GM12878 (cell line): ENCODE results near the gene ZMIZ1. TPM values are rescaled to one million over a fixed set of nuclear protein-coding genes. Genes with fewer than 3 reads are reported as not detected.

Experiments
- ASH2L ChIP-seq: fragments of 300-600, 200-600 bp; sonication (generic); IDR thresholded peaks from 2 replicates; pipeline ENCODE4 v1.6.1; 2017; ENCODE audit warnings: low read depth, mild to moderate bottlenecking, borderline replicate concordance
- ATF7 ChIP-seq: fragments of 450-650 bp; IDR thresholded peaks from 2 replicates; pipeline ENCODE4 v1.6.1; 2016; ENCODE audit warnings: low read depth, mild to moderate bottlenecking
- CREB1 ChIP-seq: IDR thresholded peaks from 2 replicates; pipeline ENCODE4 v1.6.1; 2012; ENCODE audit warnings: low read depth, mild to moderate bottlenecking, inconsistent platforms
- EZH2 ChIP-seq: IDR thresholded peaks from 2 replicates; pipeline ENCODE4 v1.6.1; 2012; ENCODE audit warnings: low read depth, mild to moderate bottlenecking, control low read depth, inconsistent platforms, low read length, borderline replicate concordance; ENCODE audit not compliant: control insufficient read depth
- GATAD2B ChIP-seq: fragments of 450-650 bp; conservative IDR thresholded peaks from 2 replicates; pipeline ENCODE4 v1.6.1; 2017; ENCODE audit warnings: low read depth, mild to moderate bottlenecking, moderate library complexity
- MTA2 ChIP-seq: fragments of 450-650 bp; IDR thresholded peaks from 2 replicates; pipeline ENCODE4 v1.6.1; 2016; ENCODE audit warnings: low read depth, mild to moderate bottlenecking, moderate library complexity
- NFXL1 ChIP-seq: fragments of 450-650 bp; IDR thresholded peaks from 2 replicates; pipeline ENCODE4 v1.6.1; 2017; ENCODE audit warnings: antibody characterized with exemption, mild to moderate bottlenecking, borderline replicate concordance
- RB1 ChIP-seq: fragments of 450-650 bp; formaldehyde crosslinking; IDR thresholded peaks from 2 replicates; pipeline ENCODE4 v1.6.1; 2017; ENCODE audit warnings: mild to moderate bottlenecking, borderline replicate concordance
- SIX5 ChIP-seq: IDR thresholded peaks from 2 replicates; pipeline ENCODE4 v1.6.1; 2011; ENCODE audit warnings: mild to moderate bottlenecking, low read depth, low read length, moderate library complexity; ENCODE audit not compliant: severe bottlenecking
- YY1 ChIP-seq: IDR thresholded peaks from 2 replicates; pipeline ENCODE4 v1.6.1; 2011; ENCODE audit warnings: low read depth, mild to moderate bottlenecking, low read length
- ZBED1 ChIP-seq: IDR thresholded peaks from 2 replicates; pipeline ENCODE4 v1.6.1; 2016; ENCODE audit warnings: borderline replicate concordance
- ZBTB4 ChIP-seq: fragments of 450-650 bp; formaldehyde crosslinking; IDR thresholded peaks from 2 replicates; pipeline ENCODE4 v1.4.0; 2022; ENCODE audit warnings: mild to moderate bottlenecking, moderate library complexity
- ZNF207 ChIP-seq: fragments of 450-650 bp; IDR thresholded peaks from 2 replicates; pipeline ENCODE4 v1.6.1; 2014; ENCODE audit warnings: antibody characterized with exemption, mild to moderate bottlenecking, borderline replicate concordance
- polyA plus RNA-seq, 11 experiments: library from polyadenylated mRNA; depleted of rRNA in 4 of 11; unstranded in 6 of 11; stranded (reverse) in 5 of 11; fragments of >200 nt; fragmentation: Nextera tagmentation in 4 of 11; fragmentation: Illumina TruSeq in 1 of 11; extraction: Ambion mirVana in 4 of 11; extraction: Trizol in 1 of 11; gene quantifications; 1 replicate in 1 of 11; 2 replicates in 10 of 11; pipeline versions ENCODE4 v1.2.1 to v1.2.3, GENCODE V29; 2011 to 2016; ENCODE audit warnings: inconsistent platforms in 2 of 11, missing spikeins in 2 of 11, low read depth in 1 of 11
- total RNA-seq, 4 experiments: library from RNA; depleted of rRNA in 3 of 4; stranded (reverse); fragments of >200 nt in 3 of 4; fragmentation: Illumina TruSeq in 1 of 4; extraction: Trizol in 1 of 4; gene quantifications; 2 replicates each; pipeline versions ENCODE4 v1.2.1 to v1.2.3, GENCODE V29; 2013 to 2021
- TF ChIP-seq, protein P1 (sequence below): IDR thresholded peaks from 2 replicates; pipeline ENCODE4 v1.6.1; 2011; ENCODE audit warnings: low read depth, low read length, improper control_type of control experiment, borderline replicate concordance

ZMIZ1 gene
- total and polyA plus RNA-seq, 10 of the 15 experiments (the other 5 are each of a cell fraction or from before 2014, with no cell fraction given): 3.1 to 82.3 (median 14.9) TPM

DNA sequence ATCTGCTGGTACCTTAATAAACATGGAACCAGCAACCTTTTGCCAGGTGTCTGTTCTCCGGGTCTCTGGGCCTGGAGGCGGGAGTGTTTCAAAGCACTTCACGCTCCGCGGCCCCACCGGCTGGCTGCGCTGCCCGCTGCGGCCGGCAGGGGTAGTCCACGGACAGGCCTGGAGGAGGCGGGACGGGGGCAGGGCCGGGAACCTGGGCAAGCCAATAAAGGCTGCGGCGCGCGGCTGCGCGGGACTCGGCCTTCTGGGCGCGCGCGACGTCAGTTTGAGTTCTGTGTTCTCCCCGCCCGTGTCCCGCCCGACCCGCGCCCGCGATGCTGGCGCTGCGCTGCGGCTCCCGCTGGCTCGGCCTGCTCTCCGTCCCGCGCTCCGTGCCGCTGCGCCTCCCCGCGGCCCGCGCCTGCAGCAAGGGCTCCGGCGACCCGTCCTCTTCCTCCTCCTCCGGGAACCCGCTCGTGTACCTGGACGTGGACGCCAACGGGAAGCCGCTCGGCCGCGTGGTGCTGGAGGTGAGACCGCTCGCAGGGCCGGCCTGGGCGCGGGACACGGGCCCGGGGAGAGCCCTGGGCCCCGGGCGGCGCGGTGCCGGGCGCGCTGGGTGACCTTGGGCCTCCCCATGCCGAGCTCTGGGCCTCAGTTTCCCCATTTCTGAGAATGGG, 278.6 kb downstream of the ZMIZ1 start, which contains the start of gene PPIF (continued):
- no peak for TF ChIP-seq ZBTB4 (CRISPR knock-in tag)
- TF ChIP-seq RB1: peak; percentile 93; the same call in 1 of the 2 replicates
- TF ChIP-seq ATF7: no peak
- TF ChIP-seq NFXL1: no peak
- no peak for TF ChIP-seq ASH2L
- TF ChIP-seq MTA2: no peak
- no peak for TF ChIP-seq ZNF207
- TF ChIP-seq GATAD2B: peak; percentile 76; the same call in 1 of the 2 replicates
- no peak for TF ChIP-seq EZH2
- no peak for TF ChIP-seq SIX5
- no peak for TF ChIP-seq ZBED1
- peak; percentile 51; the same call in 1 of the 2 replicates for TF ChIP-seq YY1
- TF ChIP-seq, protein P1, sequence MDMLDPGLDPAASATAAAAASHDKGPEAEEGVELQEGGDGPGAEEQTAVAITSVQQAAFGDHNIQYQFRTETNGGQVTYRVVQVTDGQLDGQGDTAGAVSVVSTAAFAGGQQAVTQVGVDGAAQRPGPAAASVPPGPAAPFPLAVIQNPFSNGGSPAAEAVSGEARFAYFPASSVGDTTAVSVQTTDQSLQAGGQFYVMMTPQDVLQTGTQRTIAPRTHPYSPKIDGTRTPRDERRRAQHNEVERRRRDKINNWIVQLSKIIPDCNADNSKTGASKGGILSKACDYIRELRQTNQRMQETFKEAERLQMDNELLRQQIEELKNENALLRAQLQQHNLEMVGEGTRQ: no peak
- TF ChIP-seq CREB1: peak; percentile 51; the same call in 1 of the 2 replicates
